HG02642 (cell line): ENCODE results near the gene CDKAL1.
"Not testable (repeated sequence)": the region's sequence is repeated elsewhere in the genome, so short reads cannot be mapped to it uniquely, and the experiment has no call there.

Experiments used
- ATAC-seq: cut with Tn5 transposase; IDR thresholded peaks from one replicate; pipeline ENCODE4 v1.9.1; 2021; ENCODE audit warnings: mild to moderate bottlenecking; ENCODE audit not compliant: unreplicated experiment, poor library complexity

CDKAL1 gene

DNA sequence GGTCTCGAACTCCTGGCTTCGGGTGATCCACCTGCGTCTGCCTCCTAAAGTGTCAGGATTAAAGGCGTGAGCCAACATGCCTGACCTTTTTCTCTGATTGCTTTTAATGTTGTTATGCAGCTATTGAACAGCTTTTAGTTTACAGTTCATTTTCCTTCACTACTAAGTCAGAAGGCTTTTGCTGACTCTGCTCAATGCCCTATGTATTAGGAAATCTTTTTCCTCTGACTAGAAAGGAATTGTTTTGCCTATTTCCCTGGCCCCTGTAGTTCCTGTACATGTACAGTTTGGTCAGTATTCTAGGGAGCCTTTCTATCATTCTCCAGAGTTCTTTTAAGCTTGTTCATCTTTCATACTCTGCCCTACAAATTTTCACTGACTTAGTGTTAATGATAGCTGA is 280.2 kb downstream of the CDKAL1 start:
- ATAC-seq, result no peak

DNA sequence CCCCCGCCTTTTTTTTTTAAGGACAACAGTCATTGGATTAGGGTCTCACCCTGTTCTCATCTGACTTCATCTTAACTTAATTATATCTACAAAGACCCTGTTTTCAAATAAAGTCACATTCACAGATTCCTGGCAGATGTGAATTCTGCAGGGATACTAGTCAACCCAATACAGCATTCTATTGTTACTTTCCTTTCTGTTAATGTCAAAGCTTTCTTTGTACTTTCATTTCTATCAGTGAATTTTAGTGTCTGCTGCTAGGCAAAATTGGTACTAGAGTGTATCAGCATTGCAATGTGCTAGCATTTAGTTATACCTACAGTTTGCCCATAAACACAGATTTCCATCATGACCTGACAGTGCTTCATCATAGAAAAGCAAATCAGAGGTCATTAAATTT is 281.9 kb downstream of the CDKAL1 start:
- ATAC-seq, result no peak

DNA sequence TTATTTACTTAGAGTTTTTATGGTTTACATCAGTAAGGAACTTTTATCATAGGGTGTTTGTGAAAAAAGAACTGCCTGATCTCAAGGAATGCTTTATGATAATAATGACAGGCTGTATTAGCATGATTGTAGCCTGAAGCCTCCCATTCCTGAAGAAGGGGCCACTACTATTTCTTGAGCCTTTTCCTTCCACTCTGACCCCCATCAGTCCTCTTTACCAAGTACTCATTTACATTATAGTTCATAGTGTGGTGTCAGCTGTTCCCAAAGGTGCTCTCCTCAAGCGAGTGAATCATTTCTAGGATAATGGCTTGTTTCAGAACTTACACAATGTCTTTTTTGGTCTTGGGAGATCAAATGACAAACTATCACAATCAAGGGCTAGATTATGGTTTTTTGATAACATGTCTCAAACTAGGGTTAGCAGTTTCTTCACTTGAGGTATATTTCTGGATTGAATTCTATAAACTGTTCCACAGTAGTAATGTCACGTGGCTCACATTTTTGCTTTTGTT is 283.6 kb downstream of the CDKAL1 start:
- ATAC-seq, result no peak

DNA sequence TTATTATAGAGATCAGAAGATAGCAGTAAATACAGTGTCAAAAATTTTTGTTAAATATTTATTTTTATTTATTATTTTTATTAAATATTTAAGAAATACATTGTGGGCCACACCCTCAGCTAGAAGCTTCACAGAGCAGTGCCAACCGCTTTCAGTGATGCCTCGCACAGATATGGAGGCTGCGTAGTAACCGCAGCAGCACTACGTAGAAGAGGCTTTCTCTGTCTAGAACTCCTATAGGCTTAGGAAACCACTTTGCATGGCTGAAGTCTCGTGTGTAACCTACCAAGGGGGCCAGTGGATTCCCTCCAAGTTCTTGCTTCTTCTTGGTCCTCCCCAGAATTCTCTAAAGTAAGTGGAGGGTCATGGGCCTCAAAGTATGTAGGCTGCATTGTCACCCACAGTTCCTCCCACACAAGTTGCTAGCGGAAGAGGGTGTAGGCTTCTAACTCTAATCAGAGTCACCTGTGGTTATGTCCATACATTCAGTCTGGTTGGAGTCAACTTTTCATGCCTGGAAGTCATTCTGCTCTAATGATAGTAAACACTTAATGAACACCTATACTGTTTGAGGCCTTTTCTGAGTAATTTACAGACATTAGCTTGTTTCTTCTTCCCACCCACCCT is 285.6 kb downstream of the CDKAL1 start:
- ATAC-seq, result no peak

DNA sequence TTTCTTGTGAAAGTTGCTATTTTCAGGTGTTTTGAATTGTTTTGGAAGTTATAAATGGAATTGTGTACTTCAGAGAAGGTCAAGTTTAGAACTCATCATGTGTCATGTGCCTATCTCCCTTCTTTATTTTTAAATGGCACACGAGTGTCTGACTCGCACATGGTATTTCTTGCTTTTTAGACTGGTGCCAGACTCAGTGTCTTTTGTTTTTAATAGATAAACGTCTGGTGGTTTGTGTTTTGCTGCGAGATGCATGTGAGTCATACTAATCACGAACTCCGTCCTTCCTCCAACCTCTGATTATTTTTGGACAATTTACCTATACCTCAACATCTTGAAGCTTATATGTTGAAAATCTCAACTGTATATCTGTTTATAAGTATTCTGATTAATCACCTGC is 292.1 kb downstream of the CDKAL1 start:
- no peak for ATAC-seq

DNA sequence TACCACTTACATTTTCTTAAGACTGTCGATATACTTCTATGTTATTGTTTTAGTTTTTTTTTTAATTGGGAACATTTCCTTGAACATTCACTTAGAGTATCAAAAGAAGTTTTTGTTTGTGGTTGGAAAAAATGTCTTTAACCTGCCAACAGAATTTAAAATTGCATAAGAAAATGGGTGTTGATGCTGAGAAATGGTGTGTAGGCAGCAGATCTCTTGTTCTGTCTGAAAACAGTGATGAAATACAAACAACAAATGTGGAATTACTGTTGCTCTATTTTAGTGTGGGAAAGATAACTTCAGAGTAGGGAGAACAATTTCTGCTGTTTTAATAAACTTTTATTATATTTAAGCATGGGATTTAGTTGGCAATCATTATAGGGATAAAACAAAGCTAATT is 293.5 kb downstream of the CDKAL1 start:
- no peak for ATAC-seq

DNA sequence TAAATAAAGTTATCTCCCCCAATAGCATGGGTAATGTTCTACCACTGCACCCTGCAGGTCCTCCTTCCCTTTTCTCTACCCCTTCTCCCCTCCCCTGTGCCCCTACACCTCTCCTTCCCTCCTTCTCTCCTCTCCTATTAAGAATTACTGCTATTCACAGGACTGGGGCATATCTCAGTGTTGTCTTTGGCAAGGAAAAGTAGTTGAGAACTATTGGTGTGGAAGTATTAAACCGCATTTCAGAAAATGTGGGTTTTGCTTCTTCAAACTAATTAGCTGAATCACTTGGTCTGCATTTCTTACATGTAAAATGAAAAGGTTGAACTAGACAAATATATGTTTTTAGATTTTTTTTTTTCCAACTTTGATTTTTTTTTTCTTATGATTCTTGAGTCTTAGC is 296.3 kb downstream of the CDKAL1 start:
- ATAC-seq, result no peak

DNA sequence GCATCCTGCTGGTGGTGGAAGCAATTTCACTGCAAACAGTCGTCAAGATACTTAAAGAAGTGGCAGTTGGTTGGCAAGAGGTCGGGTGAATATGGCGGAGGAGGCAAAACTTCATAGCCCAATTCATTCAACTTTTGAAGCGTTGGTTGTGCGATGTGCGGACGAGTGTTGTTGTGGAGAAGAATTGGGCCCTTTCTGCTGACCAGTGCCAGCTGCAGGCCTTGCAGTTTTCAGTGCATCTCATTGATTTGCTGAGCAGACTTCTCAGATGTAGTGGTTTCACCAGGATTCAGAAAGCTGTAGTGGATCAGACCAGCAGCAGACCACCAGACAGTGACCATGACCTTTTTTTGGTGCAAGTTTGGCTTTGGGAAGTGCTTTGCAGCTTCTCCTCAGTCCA is 297.0 kb downstream of the CDKAL1 start:
- ATAC-seq, result not testable (repeated sequence)

DNA sequence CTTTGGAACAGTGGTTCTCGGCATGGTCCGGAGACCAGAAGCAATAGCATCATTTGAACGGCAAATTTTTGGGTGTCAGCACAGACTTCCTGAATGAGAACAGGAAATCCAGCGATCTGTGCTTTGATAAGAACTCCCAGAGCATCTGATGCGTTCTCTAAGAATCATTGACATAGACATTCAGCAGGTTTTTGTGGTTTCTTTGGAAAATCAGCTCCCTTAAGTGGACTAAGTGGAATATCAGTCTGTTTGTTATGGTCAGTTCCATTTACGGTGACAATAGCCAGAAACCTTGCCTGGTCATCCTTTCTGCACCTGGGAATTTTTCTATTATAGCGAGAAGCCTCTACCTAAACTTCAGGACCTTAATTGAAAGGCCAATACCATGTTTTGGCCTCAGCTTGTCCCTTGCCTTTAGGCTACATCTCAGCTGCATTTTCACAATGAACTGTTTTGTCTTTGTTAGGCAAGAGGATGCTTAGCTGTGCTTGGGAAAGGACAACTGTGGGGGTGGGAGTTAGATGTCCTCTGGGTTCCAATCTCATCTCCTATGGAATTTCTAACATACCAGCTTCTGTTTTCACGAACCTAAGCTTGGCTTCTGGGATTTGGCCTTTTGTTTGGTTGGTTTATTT is 299.7 kb downstream of the CDKAL1 start:
- ATAC-seq, result no peak

DNA sequence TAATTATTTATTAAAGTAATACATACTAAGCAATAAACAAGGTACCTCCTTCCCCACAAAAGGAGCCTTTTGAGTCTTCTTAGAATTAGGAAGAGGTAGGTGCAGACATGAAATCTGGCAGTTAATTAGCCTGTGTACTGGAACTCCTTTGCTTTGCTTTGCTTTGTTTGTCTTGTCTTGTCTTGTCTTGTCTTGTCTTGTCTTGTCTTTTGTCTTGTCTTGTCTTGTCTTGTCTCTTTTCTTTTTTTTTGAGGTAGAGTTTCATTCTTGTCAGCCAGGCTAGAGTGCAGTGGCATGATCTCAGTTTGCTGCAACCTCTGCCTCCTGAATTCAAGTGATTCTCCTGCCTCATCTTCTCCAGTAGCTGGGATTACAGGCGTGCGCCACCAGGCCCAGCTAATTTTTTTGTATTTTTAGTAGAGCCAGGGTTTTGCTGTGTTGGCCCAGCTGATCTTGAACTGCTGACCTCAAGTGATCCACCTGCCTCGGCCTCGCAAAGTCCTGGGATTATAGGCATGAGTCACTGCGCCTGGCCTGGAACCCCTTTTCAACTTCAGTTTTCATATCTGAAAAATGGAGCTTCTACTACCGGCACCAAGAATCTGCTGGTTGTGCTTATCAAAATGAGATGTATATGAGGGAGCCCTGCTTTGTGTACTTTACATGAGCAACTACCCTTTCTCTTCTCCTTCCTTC is 301.2 kb downstream of the CDKAL1 start:
- ATAC-seq, result no peak

DNA sequence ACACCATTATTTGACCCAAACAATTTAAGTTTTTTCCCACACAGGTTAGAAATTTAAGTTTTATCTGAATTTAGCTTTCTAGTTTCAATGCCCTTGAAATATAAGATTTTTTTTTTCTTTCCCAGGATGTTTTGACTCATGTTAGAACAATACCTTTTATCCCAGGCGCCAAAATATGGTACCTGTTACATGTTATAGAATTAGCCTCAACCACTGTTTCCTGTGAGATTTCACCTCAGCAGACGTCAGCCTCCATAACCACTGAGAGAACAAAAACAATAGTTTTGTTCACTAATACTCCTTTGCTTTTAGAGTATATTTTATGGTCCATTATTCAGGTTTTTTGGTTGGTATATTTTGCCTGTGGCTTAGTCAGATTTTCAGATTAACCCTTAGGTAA is 302.9 kb downstream of the CDKAL1 start:
- no peak for ATAC-seq

DNA sequence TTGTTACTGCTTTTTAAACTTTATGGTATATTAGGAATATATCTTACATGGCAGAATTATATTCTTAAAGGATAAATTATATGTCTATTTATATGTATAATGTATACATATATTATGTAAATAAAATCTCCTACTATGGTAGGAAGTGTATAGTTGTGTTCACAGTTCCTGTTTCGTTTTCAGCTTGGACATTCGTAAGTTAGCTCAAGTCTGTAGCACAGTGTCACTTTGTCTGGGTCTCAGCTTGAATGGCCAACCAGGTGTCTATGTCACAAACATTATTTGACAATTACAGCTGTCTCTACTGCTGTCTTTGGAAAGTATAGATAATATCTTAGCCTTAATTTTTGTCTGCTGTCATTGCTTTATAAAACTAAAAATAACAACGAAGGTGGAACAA is 303.9 kb downstream of the CDKAL1 start:
- no peak for ATAC-seq

DNA sequence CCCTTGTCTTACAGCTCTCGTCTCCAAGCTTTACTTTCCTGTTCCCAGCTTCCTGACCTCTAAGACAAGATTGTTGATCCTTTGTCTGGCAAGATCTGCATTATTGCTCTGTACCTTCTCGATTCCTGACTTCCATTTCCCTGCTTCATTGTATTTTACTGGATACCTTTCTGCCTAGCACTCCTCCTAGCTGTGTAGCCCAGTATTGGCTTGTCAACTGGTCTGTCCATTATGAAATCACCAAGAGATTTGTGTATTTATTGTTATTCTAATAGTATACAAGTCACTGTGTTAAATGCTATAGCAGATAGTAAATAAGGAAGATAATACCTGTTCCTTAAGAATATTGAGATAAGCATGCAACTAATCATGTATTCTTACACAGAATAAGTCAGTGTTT is 305.4 kb downstream of the CDKAL1 start:
- no peak for ATAC-seq

DNA sequence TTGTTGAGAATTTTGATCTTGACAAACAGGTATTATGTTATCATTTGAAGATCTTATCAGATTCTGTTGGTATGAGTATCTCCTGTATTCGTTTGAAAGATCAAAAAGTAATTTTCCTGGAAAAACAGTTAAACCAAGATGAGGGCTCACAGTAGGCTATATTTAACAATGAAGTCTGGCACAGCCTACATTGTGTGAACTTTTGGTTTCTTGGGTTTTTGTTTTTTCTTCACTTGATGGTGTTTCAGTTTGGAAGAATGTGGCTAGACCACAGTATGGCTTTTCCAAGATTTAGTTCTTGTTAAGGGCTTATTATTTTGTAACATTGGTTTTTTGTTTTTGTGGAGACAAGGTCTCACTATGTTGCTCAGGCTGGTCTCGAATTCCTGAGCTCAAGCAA is 306.4 kb downstream of the CDKAL1 start:
- no peak for ATAC-seq

DNA sequence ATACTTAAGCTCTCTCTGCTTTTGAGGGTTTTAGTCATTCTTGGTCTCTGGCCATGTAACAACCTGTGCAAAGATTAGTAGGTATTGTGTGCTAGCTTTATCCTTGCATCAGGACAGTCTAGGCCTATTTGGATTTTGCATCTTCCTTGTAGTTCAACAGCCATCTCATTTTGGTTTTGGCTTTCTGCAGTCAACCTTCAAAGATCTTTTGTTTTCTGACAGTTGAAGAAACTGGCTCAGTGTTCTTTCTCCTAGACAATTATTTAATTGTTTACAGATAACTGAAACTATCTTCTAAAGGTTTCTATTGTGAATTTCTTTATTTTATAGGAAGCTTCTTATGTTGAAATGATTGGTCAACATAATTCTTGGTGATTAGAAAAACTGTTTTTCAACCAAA is 307.5 kb downstream of the CDKAL1 start:
- ATAC-seq, result no peak

DNA sequence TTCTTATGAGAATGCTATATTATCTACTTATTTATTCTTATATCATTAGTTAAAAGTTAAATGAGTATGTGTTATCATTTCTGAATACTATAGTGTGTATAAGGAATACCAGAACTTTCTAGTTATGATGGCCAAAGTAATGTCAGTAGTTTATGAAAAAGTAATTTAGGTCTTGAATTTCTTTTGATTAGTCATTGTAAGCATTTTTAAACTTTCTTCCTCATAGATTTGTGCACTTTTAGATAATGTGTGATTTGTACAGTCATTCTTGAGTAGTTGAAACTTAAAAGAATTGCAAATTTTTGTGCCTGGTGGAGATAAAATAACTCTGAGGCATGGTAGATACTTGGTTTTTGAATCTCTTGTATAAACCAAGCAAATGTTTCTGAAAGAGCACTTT is 311.3 kb downstream of the CDKAL1 start:
- ATAC-seq, result no peak

DNA sequence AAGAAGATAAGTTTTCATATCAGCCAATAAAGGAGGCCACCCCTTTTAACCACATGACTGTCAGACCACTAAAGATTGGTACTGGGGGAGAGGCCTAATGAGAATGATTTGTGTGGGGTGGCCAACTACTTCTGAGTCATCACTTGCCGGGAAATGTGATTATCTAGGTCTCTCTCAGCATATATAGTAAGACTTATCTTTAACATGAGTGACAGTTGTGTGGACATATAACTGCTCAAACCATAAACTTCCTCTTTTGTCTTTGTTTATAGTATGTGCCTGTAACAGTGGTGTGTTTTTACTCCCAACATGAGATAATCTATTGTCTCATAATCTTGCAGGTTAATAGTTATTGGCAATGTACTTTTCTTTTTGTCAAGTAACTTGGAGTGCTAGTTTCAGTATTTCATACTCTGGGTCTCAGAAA is 312.4 kb downstream of the CDKAL1 start:
- no peak for ATAC-seq

DNA sequence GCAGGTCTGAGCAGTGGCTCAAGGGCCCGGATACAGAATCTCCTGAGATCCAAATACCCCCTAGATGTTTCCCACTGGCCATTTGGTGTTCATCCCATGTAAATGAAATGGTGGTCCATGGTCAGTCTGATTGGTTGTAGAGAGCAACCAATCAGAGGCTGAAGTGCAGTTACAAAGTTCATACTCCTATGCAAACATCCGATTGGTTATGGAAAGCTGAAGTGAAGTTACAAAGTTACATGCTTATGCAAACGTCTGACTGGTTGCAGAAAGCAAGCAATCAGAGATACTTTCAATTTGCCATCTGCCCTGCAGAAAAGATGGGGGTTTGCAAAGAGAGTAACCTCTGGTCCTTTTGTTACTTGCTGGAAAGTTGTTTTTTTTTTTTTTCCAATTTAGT is 313.6 kb downstream of the CDKAL1 start:
- ATAC-seq, result no peak

DNA sequence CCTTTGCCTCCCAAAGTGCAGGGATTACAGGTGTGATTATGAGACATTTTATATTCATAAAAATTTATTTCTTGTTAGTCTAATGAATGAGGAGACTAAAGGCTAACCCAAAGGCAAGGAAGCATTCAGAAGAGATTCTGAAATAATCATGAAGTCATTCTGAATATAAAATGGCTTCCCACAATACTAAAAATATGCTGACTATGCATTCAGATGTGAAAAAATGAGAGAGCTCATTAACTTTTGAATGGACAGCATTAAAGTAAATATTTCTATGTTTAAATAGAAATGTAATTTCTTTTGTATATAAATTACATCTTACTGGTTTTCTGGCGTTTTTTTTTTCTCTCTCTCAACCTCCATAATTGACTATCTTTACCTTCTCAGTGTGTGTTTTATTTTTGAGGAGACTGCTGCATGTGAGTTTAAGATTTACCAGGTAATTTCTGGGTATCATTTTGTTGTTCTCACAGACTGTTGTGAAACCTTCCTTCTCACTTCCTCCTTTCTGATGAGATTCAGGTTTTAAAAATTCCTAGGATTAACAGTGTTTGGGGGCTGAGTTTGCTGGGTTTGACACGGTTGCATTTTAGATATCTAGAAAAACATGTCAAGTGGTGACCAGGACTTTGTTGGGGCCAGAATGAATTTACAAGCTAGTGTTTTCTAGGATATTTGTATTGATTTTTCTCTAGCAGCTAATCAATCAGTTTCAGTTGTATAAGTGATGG is 316.6 kb downstream of the CDKAL1 start:
- no peak for ATAC-seq

DNA sequence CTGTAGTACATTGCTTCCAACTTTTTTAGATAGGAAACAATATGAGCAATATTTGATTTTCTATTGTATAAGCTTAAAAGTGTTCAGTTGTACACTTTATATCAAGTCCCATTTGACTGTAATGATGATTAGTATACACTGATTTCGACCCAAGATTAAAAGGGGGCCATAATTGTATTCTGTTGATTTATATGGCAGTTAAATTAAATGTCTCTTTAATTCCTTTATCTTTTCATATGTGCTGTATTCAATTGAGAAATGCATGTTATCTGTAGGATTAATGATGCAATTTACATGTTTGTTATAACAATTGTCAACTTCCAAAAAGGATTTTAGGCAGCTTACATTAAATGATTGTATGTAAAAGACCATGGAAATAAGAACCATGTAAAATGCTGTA is 317.5 kb downstream of the CDKAL1 start:
- no peak for ATAC-seq

DNA sequence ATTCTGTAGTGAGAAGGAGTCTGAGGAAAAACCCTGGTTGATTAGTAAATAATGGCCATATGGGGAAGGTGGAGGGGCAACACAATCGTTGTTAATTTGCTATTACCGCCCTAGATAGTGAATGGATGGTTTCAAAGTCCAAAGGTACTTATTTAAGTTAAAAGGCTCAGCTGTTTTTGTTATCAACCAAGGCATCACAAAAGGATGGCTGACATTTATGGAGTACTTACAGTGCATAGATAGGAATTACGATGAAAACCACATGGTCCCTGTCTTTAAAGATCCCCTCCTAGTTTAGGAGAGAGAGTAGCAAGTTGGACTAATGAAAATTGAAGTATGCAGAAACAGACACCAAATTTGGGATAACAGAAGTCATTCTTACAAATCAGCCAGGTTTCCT is 319.6 kb downstream of the CDKAL1 start:
- no peak for ATAC-seq
